Measurements from ENCODE around the gene TIGAR. TPM values are rescaled to one million over a fixed set of nuclear protein-coding genes. Genes with fewer than 3 reads are reported as not detected.

TIGAR gene
- total RNA-seq, 4 donors from 2014 or later = 2.3 to 5.1 (median 4.7) TPM

- TF ChIP-seq POLR2A (IDR thresholded peaks at IDR 0.05) (no peak), CTCF (IDR thresholded peaks at IDR 0.05) (no peak)
- DNase-seq (ENCODE audit: low spot score in 2 of 2) = no peak
- H3K4me3 ChIP-seq (ENCODE audit: low read depth, poor library complexity, severe bottlenecking) = no peak overlapping the region
- intact Hi-C loops (cut with DNase I; ENCODE audit: low total_unique reads) = no loop called here
- WGBS, 2 donors = 70 to 72% methylated on average over 20 of the region's 20 CpGs
These were observed 31.7 kb upstream of the TIGAR start for GRCh38 chr12:4289231-4289878.

GRCh38 chr12:4289998-4290790 is 30.8 kb upstream of the TIGAR start:
- no peak overlapping the region for H3K4me3 ChIP-seq (ENCODE audit: low read depth, poor library complexity, severe bottlenecking)
- 84 to 86% methylated on average over 28 of the region's 28 CpGs for WGBS, 2 donors
- intact Hi-C loops (cut with DNase I; ENCODE audit: low total_unique reads) = no loop called here
- TF ChIP-seq POLR2A (IDR thresholded peaks at IDR 0.05) = no peak
- no peak for TF ChIP-seq CTCF (IDR thresholded peaks at IDR 0.05)
- no peak for DNase-seq (ENCODE audit: low spot score in 2 of 2)

- 79 to 83% methylated on average over 16 of the region's 16 CpGs for WGBS, 2 donors
- no peak overlapping the region for H3K4me3 ChIP-seq (ENCODE audit: low read depth, poor library complexity, severe bottlenecking)
- intact Hi-C loops (cut with DNase I; ENCODE audit: low total_unique reads) = no loop called here
- DNase-seq (ENCODE audit: low spot score in 2 of 2) = no peak
- TF ChIP-seq CTCF (IDR thresholded peaks at IDR 0.05) (no peak), POLR2A (IDR thresholded peaks at IDR 0.05) (no peak)
These were observed 28.5 kb upstream of the TIGAR start for GRCh38 chr12:4292341-4293073.

GRCh38 chr12:4293299-4293965 is 27.6 kb upstream of the TIGAR start:
- no peak for DNase-seq (ENCODE audit: low spot score in 2 of 2)
- intact Hi-C loops (cut with DNase I; ENCODE audit: low total_unique reads) = no loop called here
- 81 to 83% methylated on average over 14 of the region's 14 CpGs for WGBS, 2 donors
- TF ChIP-seq CTCF (IDR thresholded peaks at IDR 0.05) (no peak), POLR2A (IDR thresholded peaks at IDR 0.05) (no peak)
- no peak overlapping the region for H3K4me3 ChIP-seq (ENCODE audit: low read depth, poor library complexity, severe bottlenecking)

- 74 to 76% methylated on average over 16 of the region's 16 CpGs for WGBS, 2 donors
- intact Hi-C loops (cut with DNase I; ENCODE audit: low total_unique reads) = no loop called here
- no peak for DNase-seq (ENCODE audit: low spot score in 2 of 2)
- no peak for TF ChIP-seq POLR2A (IDR thresholded peaks at IDR 0.05)
- TF ChIP-seq CTCF (IDR thresholded peaks at IDR 0.05) = no peak
- no peak overlapping the region for H3K4me3 ChIP-seq (ENCODE audit: low read depth, poor library complexity, severe bottlenecking)
These were observed 27.0 kb upstream of the TIGAR start for GRCh38 chr12:4293966-4294505.

All from lower leg skin (tissue), 4 donors.